Measurements from ENCODE around the gene HGFAC. TPM values are rescaled to one million over a fixed set of nuclear protein-coding genes. Genes with fewer than 3 reads are reported as not detected.
A peak's percentile ranks its signal among the peaks of the same experiment; 100 is the strongest.

HGFAC gene
- total RNA-seq, 2 experiments from 2014 or later: not detected

DNA sequence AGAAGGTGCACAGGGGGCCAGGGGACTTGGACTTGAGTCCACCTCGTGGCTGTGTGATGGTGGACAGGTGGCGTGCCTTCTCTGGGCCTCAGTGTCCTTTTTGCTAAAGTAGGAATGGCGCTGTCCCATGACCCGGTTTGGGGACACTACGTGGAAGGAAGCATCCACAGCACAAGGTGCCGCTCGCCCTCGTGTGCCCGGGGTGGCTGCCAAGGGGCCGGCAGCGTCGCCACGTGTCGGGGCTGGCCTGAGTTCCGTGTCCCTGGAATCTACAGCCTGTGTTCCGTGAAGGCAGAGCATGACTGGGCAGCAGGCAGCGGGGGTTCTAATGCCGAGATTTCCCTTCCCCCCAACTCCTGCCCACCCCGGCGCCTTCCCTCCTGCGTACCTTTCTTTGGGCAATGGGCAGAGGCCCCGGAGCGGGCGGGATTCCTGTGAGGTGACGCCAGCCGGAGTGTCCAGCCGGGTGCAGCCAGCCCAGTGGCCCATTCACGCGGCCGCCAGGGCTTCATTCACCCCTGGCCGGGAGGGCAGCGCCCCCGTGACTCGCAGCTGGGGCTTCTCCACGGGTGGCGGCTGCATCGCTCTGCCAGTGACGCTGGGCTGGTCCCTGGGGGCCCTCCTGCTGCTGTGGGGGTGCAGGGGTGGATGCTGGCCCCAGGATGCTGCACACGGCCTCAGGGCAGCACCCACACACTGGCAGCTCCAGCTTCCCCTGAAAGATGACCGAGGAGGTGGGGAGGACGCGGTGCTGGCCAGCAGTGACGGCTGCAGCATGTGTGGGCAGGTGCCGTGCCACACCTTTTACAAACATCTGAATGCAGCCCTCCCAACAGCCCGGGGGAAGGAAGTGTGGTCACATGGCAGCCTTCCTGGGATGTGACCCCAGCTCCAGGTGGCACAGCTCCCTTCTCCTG is 42.5 kb downstream of the HGFAC start:
- POLR2A ChIA-PET: no interaction called here
- no peak for DNase-seq

DNA sequence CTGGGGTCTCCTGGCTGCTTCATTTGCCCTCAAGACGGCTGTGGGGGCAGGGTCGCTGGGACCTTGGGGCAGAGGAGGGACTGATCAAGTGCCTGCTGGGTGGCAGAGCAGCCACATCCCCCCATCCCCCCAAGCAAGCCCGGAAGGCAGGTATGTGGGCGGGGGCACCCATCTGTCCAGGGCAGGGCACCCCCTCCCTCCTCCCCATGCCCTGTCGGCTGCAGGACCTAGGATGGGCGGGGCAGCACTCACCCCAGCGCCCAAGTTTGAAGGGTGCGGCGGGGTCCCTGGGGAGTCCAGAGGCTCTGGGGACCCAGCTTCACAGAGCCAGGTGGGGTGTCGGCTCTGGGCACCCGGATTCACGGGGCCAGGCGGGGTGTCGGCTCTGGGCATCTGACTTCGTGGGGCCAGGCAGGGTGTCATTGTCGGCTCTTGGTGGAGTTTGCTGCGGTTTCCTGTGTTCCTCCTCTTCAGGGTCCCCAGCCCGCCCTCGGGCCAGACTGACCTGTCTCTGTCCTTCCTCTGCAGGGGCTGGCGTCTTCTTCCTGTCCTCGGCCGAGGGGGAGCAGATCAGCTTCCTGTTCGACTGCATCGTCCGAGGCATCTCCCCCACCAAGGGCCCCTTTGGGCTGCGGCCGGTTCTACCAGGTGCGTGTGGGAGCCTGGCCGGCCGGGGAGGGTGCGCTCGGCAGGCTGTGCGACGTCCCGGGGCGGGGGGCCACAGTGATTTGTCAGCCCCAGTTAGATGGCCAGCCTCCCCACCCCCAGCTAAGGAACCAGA is 43.4 kb downstream of the HGFAC start:
- no peaks in the 10 kb centered on the region for H3K9me3 Mint-ChIP-seq (ENCODE audit: low read depth)
- ChIA-PET CTCF (interaction anchor here (1.2 kb wide), 1 partner anchor 394 kb away, joined by 3 read pairs; no protein-coding TSS in a partner anchor), POLR2A (no interaction called here)
- no peak overlapping the region for H3K4me3 Mint-ChIP-seq
- ATAC-seq (no peak), DNase-seq (no peak)
- H3K27ac Mint-ChIP-seq: no peak overlapping the region
- no peaks in the 10 kb centered on the region for H3K4me1 Mint-ChIP-seq
- intact Hi-C loops (cut with DNase I, micrococcal nuclease): no loop called here
- no peaks in the 10 kb centered on the region for H3K36me3 Mint-ChIP-seq (ENCODE audit: low read depth)
- H3K27me3 Mint-ChIP-seq: peaks cover 16% of the 10 kb centered on the region

More for the DNA sequence above, 42.5 kb downstream of the HGFAC start:
- intact Hi-C loops (cut with DNase I, micrococcal nuclease): loop anchor here in 1 of 2 experiments (5.0 kb wide), 1 partner anchor 292 kb away; no protein-coding TSS in a partner anchor
- Mint-ChIP-seq H3K36me3 (ENCODE audit: low read depth) (no peaks in the 10 kb centered on the region), H3K27ac (no peak overlapping the region), H3K27me3 (peaks cover 15% of the 10 kb centered on the region), H3K9me3 (ENCODE audit: low read depth) (no peaks in the 10 kb centered on the region), H3K4me1 (no peaks in the 10 kb centered on the region), H3K4me3 (no peak overlapping the region)
- CTCF ChIA-PET: no interaction called here
- no peak for ATAC-seq

DNA sequence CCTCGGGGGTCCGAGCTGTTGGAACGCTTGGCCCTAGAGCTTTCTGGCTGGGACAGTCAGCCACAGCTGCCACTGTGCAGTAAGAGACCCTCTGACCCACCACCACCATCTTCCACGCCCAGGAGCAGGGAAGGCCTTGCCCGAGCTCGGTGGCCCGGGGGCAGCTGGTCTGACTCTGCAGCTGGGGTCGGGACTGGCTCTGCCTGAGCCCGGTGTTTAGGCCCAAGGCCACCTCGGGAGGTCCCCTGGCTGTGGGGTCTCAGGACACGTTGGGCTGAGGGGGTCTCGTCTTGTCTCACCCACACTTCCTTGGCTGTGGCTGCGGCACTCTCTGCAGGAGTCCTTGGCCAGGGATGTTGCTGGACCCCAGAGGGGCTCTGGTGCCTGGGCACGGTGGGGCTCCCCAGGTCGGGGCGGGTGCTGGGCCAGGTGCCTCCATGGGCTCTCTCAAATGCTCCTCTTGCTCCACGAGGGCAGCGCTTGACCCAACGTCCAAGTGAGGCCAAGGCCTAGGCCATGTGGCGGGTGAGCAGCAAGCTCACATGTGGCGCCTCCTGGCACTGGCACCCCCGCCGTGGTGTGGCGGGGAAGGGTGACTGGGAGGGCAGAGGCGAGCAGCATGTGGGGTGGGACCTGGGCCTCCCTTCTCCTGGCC is 44.2 kb downstream of the HGFAC start:
- intact Hi-C loops (cut with DNase I, micrococcal nuclease): no loop called here
- Mint-ChIP-seq H3K27ac (no peak overlapping the region), H3K4me3 (no peak overlapping the region)

DNA sequence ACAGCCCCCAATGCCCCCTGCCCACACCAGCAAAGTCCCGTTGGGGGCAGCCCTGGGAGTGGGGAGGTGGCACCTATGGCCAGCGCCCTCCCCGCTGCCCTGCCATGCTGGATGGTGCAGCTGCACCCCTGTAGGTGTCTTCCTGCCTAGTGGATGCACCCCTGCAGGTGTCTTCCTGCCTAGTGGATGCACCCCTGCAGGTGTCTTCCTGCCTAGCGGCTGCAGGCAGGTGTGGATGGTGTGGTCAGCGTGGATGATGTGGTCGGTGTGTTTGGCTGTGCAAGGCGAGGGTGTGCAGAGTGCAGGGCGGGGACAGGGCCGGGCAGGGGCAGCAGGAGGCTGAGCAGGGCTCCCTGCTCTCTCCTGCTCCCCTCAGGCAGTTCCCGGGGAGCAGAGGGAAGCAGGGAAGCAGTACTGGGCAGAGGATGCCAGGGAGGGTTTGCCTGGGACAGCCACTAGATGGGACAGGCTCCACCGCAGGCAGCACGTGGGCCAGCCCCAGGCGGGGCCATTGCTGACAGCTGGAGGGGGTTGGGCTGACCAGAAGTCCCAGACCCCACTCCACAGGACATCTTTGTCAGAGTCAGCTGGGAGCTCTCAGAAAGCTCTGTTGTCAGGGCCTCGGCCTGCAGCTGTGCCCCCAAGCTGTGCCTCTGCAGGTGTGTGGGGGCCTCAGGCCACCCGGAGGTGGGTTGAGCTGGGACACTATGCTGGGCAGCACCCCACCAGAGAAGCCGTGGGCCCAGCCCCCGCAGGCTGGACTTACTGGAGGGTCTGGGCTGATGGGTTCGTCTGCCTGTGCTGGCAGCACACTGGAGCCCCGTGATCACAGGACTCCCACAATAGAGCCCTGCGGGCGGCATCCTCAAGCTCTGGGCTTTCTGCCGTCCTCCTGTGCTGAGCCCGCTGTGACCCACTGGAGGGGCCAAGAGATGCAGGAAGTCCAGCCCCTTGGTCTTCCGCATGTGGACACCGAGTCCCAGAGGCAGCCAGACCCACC is 45.1 kb downstream of the HGFAC start:
- no peaks in the 10 kb centered on the region for H3K4me1 Mint-ChIP-seq
- no peak overlapping the region for H3K4me3 Mint-ChIP-seq
- no peaks in the 10 kb centered on the region for H3K9me3 Mint-ChIP-seq (ENCODE audit: low read depth)
- CTCF ChIA-PET: interaction anchor here (1.2 kb wide), 1 partner anchor 393 kb away, joined by 3 read pairs; no protein-coding TSS in a partner anchor
- H3K36me3 Mint-ChIP-seq (ENCODE audit: low read depth): no peaks in the 10 kb centered on the region
- POLR2A ChIA-PET: no interaction called here
- ATAC-seq (no peak), DNase-seq (no peak)
- peaks cover 18% of the 10 kb centered on the region for H3K27me3 Mint-ChIP-seq
- intact Hi-C loops (cut with DNase I, micrococcal nuclease): no loop called here
- H3K27ac Mint-ChIP-seq: no peak overlapping the region

More for the DNA sequence above, 44.2 kb downstream of the HGFAC start:
- CTCF ChIA-PET: interaction anchor here (1.2 kb wide), 1 partner anchor 393 kb away, joined by 3 read pairs; no protein-coding TSS in a partner anchor
- no peaks in the 10 kb centered on the region for H3K36me3 Mint-ChIP-seq (ENCODE audit: low read depth)
- POLR2A ChIA-PET: no interaction called here
- DNase-seq (no peak), ATAC-seq (no peak)
- no peaks in the 10 kb centered on the region for H3K4me1 Mint-ChIP-seq
- no peaks in the 10 kb centered on the region for H3K9me3 Mint-ChIP-seq (ENCODE audit: low read depth)
- peaks cover 19% of the 10 kb centered on the region for H3K27me3 Mint-ChIP-seq

DNA sequence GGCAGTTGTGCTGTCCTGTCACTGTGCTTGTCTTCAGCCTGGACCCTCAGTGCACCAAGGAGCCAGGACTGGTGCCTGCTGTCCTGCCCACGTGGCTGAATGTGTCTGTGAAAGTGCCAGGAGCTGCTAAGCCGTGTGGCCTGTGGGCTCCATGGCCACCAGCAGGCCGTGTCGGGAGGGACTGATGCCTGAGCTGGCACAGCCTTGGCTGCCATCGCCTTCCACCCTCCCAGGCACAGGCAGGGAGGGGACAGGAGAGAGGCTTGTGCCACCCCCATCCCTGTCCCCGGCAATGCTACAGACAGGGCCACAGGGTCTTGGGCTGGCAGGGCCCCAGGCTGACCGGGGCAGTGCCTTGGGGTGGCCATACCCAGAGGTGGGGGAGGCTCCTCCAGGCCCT is 46.1 kb downstream of the HGFAC start:
- Mint-ChIP-seq H3K27me3 (peaks cover 22% of the 10 kb centered on the region), H3K4me3 (no peak overlapping the region), H3K27ac (no peak overlapping the region), H3K9me3 (ENCODE audit: low read depth) (no peaks in the 10 kb centered on the region), H3K36me3 (ENCODE audit: low read depth) (no peaks in the 10 kb centered on the region), H3K4me1 (no peaks in the 10 kb centered on the region)
- ChIA-PET CTCF (no interaction called here), POLR2A (no interaction called here)
- intact Hi-C loops (cut with DNase I, micrococcal nuclease): no loop called here
- ATAC-seq (no peak), DNase-seq (no peak)

DNA sequence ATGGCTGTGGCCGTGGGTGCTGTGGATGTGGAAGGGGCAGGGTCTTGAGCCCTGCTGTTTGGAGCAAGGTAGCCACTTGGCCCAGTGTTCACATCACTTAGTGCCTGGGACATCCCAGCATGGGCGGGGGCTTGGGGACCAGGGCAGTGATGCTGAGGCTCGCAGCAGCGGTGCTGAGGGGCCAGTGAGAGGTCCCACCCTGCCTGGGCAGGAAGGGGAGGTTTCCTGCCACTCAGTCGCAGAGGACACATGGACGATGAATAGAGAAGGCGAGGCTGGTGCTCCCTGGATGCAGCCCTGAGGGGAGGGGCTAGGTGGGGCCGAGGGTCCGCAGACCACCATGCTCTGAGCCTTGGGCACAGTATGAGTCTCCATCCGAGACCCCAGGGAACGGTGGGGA is 47.1 kb downstream of the HGFAC start:
- Mint-ChIP-seq H3K4me1 (no peaks in the 10 kb centered on the region), H3K36me3 (ENCODE audit: low read depth) (no peaks in the 10 kb centered on the region), H3K9me3 (ENCODE audit: low read depth) (no peaks in the 10 kb centered on the region), H3K4me3 (no peak overlapping the region), H3K27ac (no peak overlapping the region), H3K27me3 (peaks cover 22% of the 10 kb centered on the region)
- no peak for ATAC-seq
- DNase-seq: no peak
- intact Hi-C loops (cut with DNase I, micrococcal nuclease): no loop called here
- ChIA-PET POLR2A (no interaction called here), CTCF (interaction anchor here (0.6 kb wide), 1 partner anchor 163 kb away, joined by 3 read pairs; no protein-coding TSS in a partner anchor)

DNA sequence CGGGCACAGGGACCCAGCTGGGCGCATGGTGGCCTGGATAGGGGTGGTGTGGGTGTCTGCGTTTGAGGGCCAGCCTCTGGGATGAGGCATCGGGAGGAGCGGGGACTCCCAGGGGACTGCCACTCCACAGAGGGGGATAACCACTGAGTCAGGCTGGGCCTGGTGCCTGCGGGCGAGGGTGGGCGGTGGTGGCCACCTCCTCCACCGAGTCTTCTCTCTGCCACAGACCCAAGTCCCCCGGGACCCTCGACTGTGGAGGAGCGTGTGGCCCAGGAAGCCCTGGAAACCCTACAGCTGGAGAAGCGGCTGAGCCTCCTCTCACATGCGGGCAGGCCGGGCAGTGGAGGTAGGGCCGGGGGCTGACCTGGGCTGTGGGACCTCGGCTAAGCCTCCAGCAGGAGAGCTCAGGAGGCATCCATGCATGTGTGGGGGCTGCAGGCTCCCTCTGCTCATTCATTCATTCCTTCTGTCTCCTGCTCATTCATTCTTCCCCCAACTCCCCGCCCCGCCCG is 47.7 kb downstream of the HGFAC start:
- Mint-ChIP-seq H3K4me3 (no peak overlapping the region), H3K9me3 (ENCODE audit: low read depth) (no peaks in the 10 kb centered on the region), H3K4me1 (no peaks in the 10 kb centered on the region), H3K36me3 (ENCODE audit: low read depth) (no peaks in the 10 kb centered on the region), H3K27ac (no peak overlapping the region), H3K27me3 (peaks cover 21% of the 10 kb centered on the region)
- DNase-seq: peak; percentile 48
- ATAC-seq: peak; percentile 57
- ChIA-PET POLR2A (no interaction called here), CTCF (interaction anchor here (0.6 kb wide), 1 partner anchor 162 kb away, joined by 3 read pairs; no protein-coding TSS in a partner anchor)
- intact Hi-C loops (cut with DNase I, micrococcal nuclease): no loop called here

DNA sequence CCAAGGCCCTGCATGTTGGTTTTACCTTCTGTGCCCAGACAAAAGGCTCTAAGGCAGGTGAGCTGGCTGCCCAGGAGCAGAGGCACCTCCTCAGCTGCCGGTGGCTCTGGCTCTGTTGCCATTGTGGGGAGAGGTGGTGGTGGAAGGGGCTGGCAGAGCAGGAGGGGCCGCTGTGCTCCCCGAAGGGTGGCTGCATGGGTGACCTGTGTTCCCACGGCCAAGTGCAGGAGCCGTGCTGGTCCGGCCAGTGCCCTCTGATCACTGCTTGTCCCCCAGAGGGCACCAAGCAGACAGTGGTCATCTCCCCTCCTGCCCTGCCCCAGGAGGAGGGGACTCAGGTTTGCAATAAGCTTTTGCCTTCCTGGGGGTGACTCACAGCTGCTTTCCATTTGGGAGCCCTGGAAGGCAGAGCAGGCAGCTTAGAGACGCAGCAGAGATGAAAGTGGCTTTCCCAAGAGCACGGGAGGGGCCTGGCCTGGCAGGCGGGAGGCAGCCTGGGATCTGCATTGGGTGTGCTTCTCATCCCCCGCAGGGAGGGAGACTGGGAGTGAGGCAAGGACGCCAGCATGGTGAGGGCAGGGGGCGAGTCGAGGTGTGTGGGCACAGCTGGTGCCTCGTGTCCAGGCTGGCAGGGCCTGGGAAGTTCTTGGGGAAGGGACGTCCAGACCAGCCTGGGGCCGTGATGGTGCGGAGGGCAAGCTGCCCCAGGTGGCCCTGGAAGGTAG is 50.1 kb downstream of the HGFAC start:
- no peaks in the 10 kb centered on the region for H3K9me3 Mint-ChIP-seq (ENCODE audit: low read depth)
- peaks cover 19% of the 10 kb centered on the region for H3K27me3 Mint-ChIP-seq
- no peak for ATAC-seq
- H3K4me1 Mint-ChIP-seq: no peaks in the 10 kb centered on the region
- H3K4me3 Mint-ChIP-seq: no peak overlapping the region
- no peak overlapping the region for H3K27ac Mint-ChIP-seq
- ChIA-PET CTCF (interaction anchor here (1.3 kb wide), 1 partner anchor 11 kb away, joined by 4 read pairs; no protein-coding TSS in a partner anchor), POLR2A (no interaction called here)
- intact Hi-C loops (cut with DNase I, micrococcal nuclease): no loop called here
- DNase-seq: no peak
- no peaks in the 10 kb centered on the region for H3K36me3 Mint-ChIP-seq (ENCODE audit: low read depth)

DNA sequence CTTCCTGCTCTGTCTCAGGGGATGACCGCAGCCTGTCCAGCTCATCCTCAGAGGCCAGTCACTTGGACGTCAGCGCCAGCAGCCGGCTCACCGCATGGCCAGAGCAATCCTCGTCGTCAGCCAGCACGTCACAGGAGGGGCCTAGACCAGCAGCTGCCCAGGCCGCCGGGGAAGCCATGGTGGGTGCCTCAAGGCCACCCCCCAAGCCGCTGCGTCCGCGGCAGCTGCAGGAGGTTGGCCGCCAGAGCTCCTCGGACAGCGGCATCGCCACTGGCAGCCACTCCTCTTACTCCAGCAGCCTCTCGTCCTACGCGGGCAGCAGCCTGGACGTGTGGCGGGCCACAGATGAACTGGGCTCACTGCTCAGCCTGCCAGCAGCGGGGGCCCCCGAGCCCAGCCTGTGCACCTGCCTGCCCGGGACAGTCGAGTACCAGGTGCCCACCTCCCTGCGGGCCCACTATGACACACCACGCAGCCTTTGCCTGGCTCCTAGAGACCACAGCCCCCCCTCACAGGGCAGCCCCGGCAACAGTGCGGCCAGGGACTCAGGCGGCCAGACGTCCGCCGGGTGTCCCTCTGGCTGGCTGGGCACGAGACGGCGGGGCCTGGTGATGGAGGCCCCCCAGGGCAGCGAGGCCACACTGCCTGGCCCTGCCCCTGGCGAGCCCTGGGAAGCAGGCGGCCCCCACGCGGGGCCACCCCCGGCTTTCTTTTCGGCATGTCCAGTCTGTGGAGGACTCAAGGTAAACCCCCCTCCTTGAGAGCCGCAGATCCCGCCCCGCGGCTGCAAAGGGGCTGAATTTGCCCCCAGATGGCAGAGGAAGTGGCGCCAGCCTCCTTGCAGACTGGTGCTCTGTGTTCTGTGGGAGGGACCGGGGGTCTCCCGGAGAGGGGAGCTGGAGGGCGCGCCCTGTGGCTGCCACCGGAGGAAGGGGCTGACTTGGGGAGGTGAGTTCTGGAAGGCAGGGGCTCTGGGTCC is 51.3 kb downstream of the HGFAC start:
- POLR2A ChIA-PET: no interaction called here
- Mint-ChIP-seq H3K27ac (no peak overlapping the region), H3K4me1 (no peaks in the 10 kb centered on the region), H3K36me3 (ENCODE audit: low read depth) (no peaks in the 10 kb centered on the region), H3K27me3 (peaks cover 19% of the 10 kb centered on the region), H3K9me3 (ENCODE audit: low read depth) (no peaks in the 10 kb centered on the region), H3K4me3 (no peak overlapping the region)
- intact Hi-C loops (cut with DNase I, micrococcal nuclease): no loop called here
- no peak for DNase-seq
- CTCF ChIA-PET: interaction anchor here (1.1 kb wide), 1 partner anchor 12 kb away, joined by 5 read pairs; no protein-coding TSS in a partner anchor
- no peak for ATAC-seq

Measured in activated CD4-positive, alpha-beta T cell treated with anti-CD3 and anti-CD28 coated beads for 36 hours (primary cell).